Suprapubic skin (tissue), 4 donors: ENCODE measurements around the gene AMT. TPM values are rescaled to one million over a fixed set of nuclear protein-coding genes. Genes with fewer than 3 reads are reported as not detected.
"Not testable (repeated sequence)": the region's sequence is repeated elsewhere in the genome, so short reads cannot be mapped to it uniquely, and the experiment has no call there.

Experiments
- DNase-seq, 2 donors: peaks; one replicate each; pipeline ENCODE4 v3.0.0-alpha.2; 2019; ENCODE audit warnings: low spot score in 2 of 2
- H3K27ac ChIP-seq: fragments of 200-600 bp; sonication (generic); one replicate; pipeline ENCODE4 v1.5.1; 2019
- H3K27me3 ChIP-seq: fragments of 200-600 bp; sonication (generic); one replicate; pipeline ENCODE4 v1.5.1; 2019
- H3K36me3 ChIP-seq: fragments of 200-600 bp; sonication (generic); one replicate; pipeline ENCODE4 v1.5.1; 2019
- H3K4me1 ChIP-seq: fragments of 200-600 bp; sonication (generic); one replicate; pipeline ENCODE4 v1.5.1; 2019
- H3K4me3 ChIP-seq: fragments of 200-600 bp; sonication (generic); one replicate; pipeline ENCODE4 v1.5.1; 2019; ENCODE audit warnings: mild to moderate bottlenecking
- H3K9me3 ChIP-seq: fragments of 200-600 bp; sonication (generic); one replicate; pipeline ENCODE4 v1.5.1; 2019
- CTCF ChIP-seq, 2 donors: fragments of 200-600 bp in 1 of 2; fragments of 450-650 bp in 1 of 2; sonication (generic) in 1 of 2; IDR thresholded peaks; one replicate each; pipeline ENCODE4 v1.5.1; 2016 to 2019; ENCODE audit warnings: antibody characterized with exemption in 2 of 2, mild to moderate bottlenecking in 1 of 2, moderate library complexity in 1 of 2
- EP300 ChIP-seq: sonication (generic); formaldehyde crosslinking; IDR thresholded peaks from one replicate; pipeline ENCODE4 v1.6.1; 2017; ENCODE audit warnings: antibody characterized with exemption
- POLR2A ChIP-seq, 2 donors: fragments of 450-650 bp; IDR thresholded peaks; one replicate each; pipeline ENCODE4 v1.6.1; 2017; ENCODE audit warnings: antibody characterized with exemption in 2 of 2, mild to moderate bottlenecking in 2 of 2, moderate library complexity in 2 of 2
- POLR2AphosphoS5 ChIP-seq, 3 donors: sonication (generic); formaldehyde crosslinking; IDR thresholded peaks; one replicate each; pipeline ENCODE4 v1.6.1; 2017; ENCODE audit warnings: antibody characterized with exemption in 3 of 3
- WGBS: methylation state at CpG from one replicate; pipeline ENCODE4 v1.1.5; 2018; 5-methylcytosine and 5-hydroxymethylcytosine counted together
- total RNA-seq, 4 donors: library from RNA; depleted of rRNA; stranded (reverse); fragments of >200 nt; gene quantifications; one replicate each; pipeline ENCODE4 v1.1.0, GENCODE V29; 2016

The AMT gene
- total RNA-seq, 4 donors from 2014 or later: 2.2 to 17.3 (median 5.0) TPM

DNA sequence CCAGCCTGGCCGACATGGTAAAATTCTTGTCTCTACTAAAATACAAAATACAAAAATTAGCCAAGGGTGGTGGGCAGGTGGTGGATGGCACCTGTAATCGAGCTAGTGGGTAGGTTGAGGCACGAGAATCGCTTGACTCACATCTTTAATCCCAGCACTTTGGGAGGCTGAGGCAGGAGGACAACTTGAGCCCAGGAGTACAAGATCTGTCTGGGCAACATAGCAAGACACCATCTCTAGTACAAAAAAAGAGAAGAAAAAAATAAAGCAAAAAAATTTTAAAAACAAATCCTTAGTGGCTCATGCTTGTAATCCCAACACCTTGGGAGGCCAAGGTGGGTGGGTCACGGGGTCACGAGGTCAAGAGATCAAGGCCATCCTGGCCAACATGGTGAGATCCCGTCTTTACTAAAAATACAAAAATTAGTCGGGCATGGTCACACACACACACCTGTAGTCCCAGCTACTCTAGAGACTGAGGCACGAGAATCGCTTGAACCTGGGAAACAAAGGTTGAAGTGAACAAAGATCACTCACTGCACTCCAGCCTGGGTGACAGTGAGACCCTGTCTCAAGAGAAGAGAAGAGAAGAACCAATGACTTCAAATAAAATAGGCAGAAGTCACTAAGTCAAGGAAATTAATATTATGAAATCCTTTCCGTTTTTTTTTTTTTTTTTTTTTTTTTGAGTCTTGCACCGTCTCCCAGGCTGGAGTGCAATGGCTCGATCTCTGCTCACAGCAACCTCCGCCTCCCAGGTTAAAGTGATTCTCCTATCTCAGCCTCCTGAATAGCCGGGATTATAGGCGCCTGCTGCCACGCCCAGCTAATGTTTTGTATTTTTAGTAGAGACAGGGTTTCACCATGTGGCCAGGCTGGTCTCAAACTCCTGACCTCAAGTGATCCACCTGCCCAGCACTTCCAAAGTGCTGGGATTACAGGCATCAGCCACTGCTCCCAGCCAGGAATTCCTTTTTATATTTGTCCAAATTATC lies 15.4 kb downstream of the AMT start:
- TF ChIP-seq POLR2A (IDR thresholded peaks at IDR 0.05): no peak
- TF ChIP-seq EP300: no peak
- no peak for TF ChIP-seq CTCF (IDR thresholded peaks at IDR 0.05)
- no peak for TF ChIP-seq POLR2AphosphoS5 (IDR thresholded peaks at IDR 0.05)
- H3K27me3 ChIP-seq: no peaks in the 10 kb centered on the region
- H3K9me3 ChIP-seq: no peaks in the 10 kb centered on the region
- 46% methylated on average over 17 of the region's 17 CpGs for WGBS
- H3K4me1 ChIP-seq: peaks cover 64% of the 10 kb centered on the region
- H3K36me3 ChIP-seq: peaks cover 7% of the 10 kb centered on the region
- no peak for DNase-seq
- no peak overlapping the region for H3K4me3 ChIP-seq
- H3K27ac ChIP-seq: no peak overlapping the region

DNA sequence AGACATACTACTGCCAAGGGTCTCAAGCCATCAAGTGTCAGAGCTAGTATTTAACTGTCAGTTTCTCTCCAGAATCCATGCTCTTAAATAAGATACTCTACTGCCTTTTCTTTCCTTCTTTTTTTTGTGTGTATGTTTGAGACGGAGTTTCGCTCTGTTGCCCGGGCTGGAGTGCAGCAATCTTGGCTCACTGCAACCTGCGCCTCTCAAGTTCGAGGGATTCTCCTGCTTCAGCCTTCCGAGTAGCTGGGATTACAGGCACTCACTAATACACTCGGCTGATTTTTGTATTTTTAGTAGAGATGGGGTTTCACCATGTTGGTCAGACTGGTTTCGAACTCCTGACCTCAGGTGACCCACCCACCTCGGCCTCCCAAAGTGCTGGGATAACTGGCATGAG lies 16.7 kb downstream of the AMT start:
- 44% methylated on average over 9 of the region's 9 CpGs for WGBS
- H3K36me3 ChIP-seq, H3K4me3 ChIP-seq, H3K9me3 ChIP-seq, H3K27ac ChIP-seq, H3K27me3 ChIP-seq, DNase-seq: not testable (repeated sequence)
- H3K4me1 ChIP-seq: peaks cover 72% of the 10 kb centered on the region

GRCh38 chr3:49403891-49404290 lies 18.4 kb downstream of the AMT start:
- no peak for TF ChIP-seq EP300
- TF ChIP-seq POLR2AphosphoS5 (IDR thresholded peaks at IDR 0.05): no peak
- no peak for TF ChIP-seq POLR2A (IDR thresholded peaks at IDR 0.05)
- no peak for TF ChIP-seq CTCF (IDR thresholded peaks at IDR 0.05)
- no peaks in the 10 kb centered on the region for H3K27me3 ChIP-seq
- H3K36me3 ChIP-seq: peaks cover 7% of the 10 kb centered on the region
- DNase-seq: no peak
- peaks cover 60% of the 10 kb centered on the region for H3K4me1 ChIP-seq
- H3K4me3 ChIP-seq: no peak overlapping the region
- H3K27ac ChIP-seq: no peak overlapping the region
- H3K9me3 ChIP-seq: no peaks in the 10 kb centered on the region
- 98% methylated on average over 5 of the region's 5 CpGs for WGBS

DNA sequence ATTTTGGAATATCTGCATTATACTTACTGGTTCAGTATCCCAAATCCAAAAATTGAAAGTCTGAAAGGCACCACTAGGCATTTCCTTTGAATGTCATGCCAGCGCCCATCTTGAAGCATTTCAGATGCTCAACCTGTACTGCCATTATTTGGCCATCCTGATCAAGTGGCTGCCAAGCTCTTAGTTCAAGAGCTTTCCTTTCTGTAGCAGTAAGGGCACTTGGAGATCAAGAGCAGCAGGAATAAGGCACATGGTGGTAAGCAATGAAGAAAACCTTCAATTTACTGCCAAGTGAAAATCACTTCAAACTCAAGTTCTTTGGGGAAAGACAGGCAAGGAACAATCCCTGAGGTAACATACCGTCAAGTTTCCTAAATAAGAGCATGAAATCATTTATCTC lies 20.5 kb downstream of the AMT start:
- DNase-seq: no peak
- WGBS: 79% methylated on average over 2 of the region's 2 CpGs
- no peak for TF ChIP-seq CTCF (IDR thresholded peaks at IDR 0.05)
- TF ChIP-seq EP300: no peak
- TF ChIP-seq POLR2AphosphoS5 (IDR thresholded peaks at IDR 0.05): no peak
- no peak for TF ChIP-seq POLR2A (IDR thresholded peaks at IDR 0.05)
- no peak overlapping the region for H3K27ac ChIP-seq
- peaks cover 58% of the 10 kb centered on the region for H3K4me1 ChIP-seq
- no peaks in the 10 kb centered on the region for H3K9me3 ChIP-seq
- no peaks in the 10 kb centered on the region for H3K27me3 ChIP-seq
- peaks cover 7% of the 10 kb centered on the region for H3K36me3 ChIP-seq
- no peak overlapping the region for H3K4me3 ChIP-seq

GRCh38 chr3:49399461-49399860 lies 22.8 kb downstream of the AMT start:
- Histone ChIP-seq H3K36me3 (peaks cover 17% of the 10 kb centered on the region), H3K27ac (no peak overlapping the region), H3K27me3 (no peaks in the 10 kb centered on the region), H3K4me3 (no peak overlapping the region), H3K4me1 (peaks cover 47% of the 10 kb centered on the region), H3K9me3 (no peaks in the 10 kb centered on the region)
- no peak for DNase-seq
- WGBS: 79% methylated on average over 3 of the region's 3 CpGs
- TF ChIP-seq CTCF (IDR thresholded peaks at IDR 0.05) (no peak), EP300 (no peak), POLR2AphosphoS5 (IDR thresholded peaks at IDR 0.05) (no peak), POLR2A (IDR thresholded peaks at IDR 0.05) (no peak)
